GM19468 (cell line): ENCODE data around the gene HAO2.

Experiments
- ATAC-seq: cut with Tn5 transposase; IDR thresholded peaks from one replicate; pipeline ENCODE4 v1.9.1; 2021; ENCODE audit warnings: mild to moderate bottlenecking, moderate library complexity, moderate number of reproducible peaks; ENCODE audit not compliant: unreplicated experiment; ENCODE audit errors: extremely low read depth

Gene HAO2

GRCh38 chr1:119428991-119429390 is 60.4 kb downstream of the HAO2 start:
- ATAC-seq: no peak

GRCh38 chr1:119429687-119430086 is 61.1 kb downstream of the HAO2 start:
- no peak for ATAC-seq

- ATAC-seq: no peak
Measured at GRCh38 chr1:119430486-119430885, 61.9 kb downstream of the HAO2 start.

- ATAC-seq: no peak
Measured at GRCh38 chr1:119431836-119432235, 63.3 kb downstream of the HAO2 start.

GRCh38 chr1:119435052-119435451 is 66.5 kb downstream of the HAO2 start:
- no peak for ATAC-seq

- no peak for ATAC-seq
Measured at GRCh38 chr1:119438761-119439160, 70.2 kb downstream of the HAO2 start.

- ATAC-seq: no peak
Measured at GRCh38 chr1:119440721-119441307, 72.2 kb downstream of the HAO2 start.

- ATAC-seq: no peak
Measured at GRCh38 chr1:119442756-119443155, 74.2 kb downstream of the HAO2 start.
